CD4-positive, alpha-beta T cell treated with Interleukin-2 at 100 ng/mL for 4 hours (primary cell): ENCODE data around the gene GNG12.

Experiments used
- DNase-seq: peaks from one replicate; pipeline ENCODE4 v3.0.0-alpha.2; 2020; ENCODE audit warnings: low spot score

The GNG12 gene

GRCh38 chr1:67785847-67786753, 47.2 kb downstream of the GNG12 start:
- DNase-seq, result no peak

GRCh38 chr1:67784545-67785186, 48.6 kb downstream of the GNG12 start:
- no peak for DNase-seq

- no peak for DNase-seq
These were observed 52.6 kb downstream of the GNG12 start for GRCh38 chr1:67780637-67781036.

- DNase-seq, result no peak
These were observed 55.8 kb downstream of the GNG12 start for GRCh38 chr1:67777440-67777839.

GRCh38 chr1:67777016-67777415, 56.3 kb downstream of the GNG12 start:
- DNase-seq, result no peak

- no peak for DNase-seq
These were observed 59.8 kb downstream of the GNG12 start for GRCh38 chr1:67773462-67773861.

GRCh38 chr1:67771749-67772148, 61.5 kb downstream of the GNG12 start:
- DNase-seq, result no peak

- no peak for DNase-seq
These were observed 62.1 kb downstream of the GNG12 start for GRCh38 chr1:67771152-67771551.

- no peak for DNase-seq
These were observed 63.5 kb downstream of the GNG12 start for GRCh38 chr1:67769633-67770256.

GRCh38 chr1:67768480-67768879, 64.8 kb downstream of the GNG12 start:
- no peak for DNase-seq

- no peak for DNase-seq
These were observed 66.0 kb downstream of the GNG12 start for GRCh38 chr1:67767103-67767782.

- peak; percentile 50 for DNase-seq
These were observed 66.9 kb downstream of the GNG12 start for GRCh38 chr1:67766141-67766978.

GRCh38 chr1:67764633-67765032, 68.6 kb downstream of the GNG12 start:
- DNase-seq, result no peak

- no peak for DNase-seq
These were observed 71.5 kb downstream of the GNG12 start for GRCh38 chr1:67761730-67762129.

- DNase-seq, result no peak
These were observed 72.2 kb downstream of the GNG12 start for GRCh38 chr1:67761091-67761490.

GRCh38 chr1:67760030-67760821, 73.0 kb downstream of the GNG12 start:
- peak; percentile 62 for DNase-seq

- DNase-seq, result no peak
These were observed 73.6 kb downstream of the GNG12 start for GRCh38 chr1:67759692-67760029.

- no peak for DNase-seq
These were observed 74.2 kb downstream of the GNG12 start for GRCh38 chr1:67759066-67759465.

GRCh38 chr1:67755619-67756018, 77.6 kb downstream of the GNG12 start:
- DNase-seq, result no peak

- DNase-seq, result no peak
These were observed 78.1 kb downstream of the GNG12 start for GRCh38 chr1:67755160-67755559.

- no peak for DNase-seq
These were observed 78.7 kb downstream of the GNG12 start for GRCh38 chr1:67754526-67754920.
